H9 (cell line): Measurements from ENCODE around the gene RNU7-1. TPM values are rescaled to one million over a fixed set of nuclear protein-coding genes. Genes with fewer than 3 reads are reported as not detected.
A peak's percentile ranks its signal among the peaks of the same experiment; 100 is the strongest.

ENCODE experiments used
- DNase-seq: peaks from one replicate; pipeline ENCODE4 v3.0.0-alpha.2; 2017
- H2AFZ ChIP-seq: one replicate; pipeline ENCODE4 v1.6.1; 2013; ENCODE audit warnings: mild to moderate bottlenecking, low read length, control low read depth, moderate library complexity
- H2AK5ac ChIP-seq: 2 replicates; pipeline ENCODE4 v1.6.1; 2013; ENCODE audit warnings: low read length, control low read depth, mixed read lengths; ENCODE audit not compliant: insufficient read length
- H2BK120ac ChIP-seq: one replicate; pipeline ENCODE4 v1.6.1; 2013; ENCODE audit warnings: low read depth, mild to moderate bottlenecking, low read length, control low read depth, inconsistent platforms; ENCODE audit not compliant: poor library complexity, severe bottlenecking
- H2BK12ac ChIP-seq: 2 replicates; pipeline ENCODE4 v1.6.1; 2013; ENCODE audit warnings: low read length, control low read depth, mixed read lengths, low read depth; ENCODE audit not compliant: insufficient read length
- H2BK15ac ChIP-seq: 2 replicates; pipeline ENCODE4 v1.6.1; 2013; ENCODE audit warnings: low read depth, low read length, control low read depth
- H2BK20ac ChIP-seq: one replicate; pipeline ENCODE4 v1.6.1; 2013; ENCODE audit warnings: low read depth, mild to moderate bottlenecking, low read length, control low read depth, inconsistent platforms; ENCODE audit not compliant: poor library complexity, severe bottlenecking
- H2BK5ac ChIP-seq: 2 replicates; pipeline ENCODE4 v1.6.1; 2013; ENCODE audit warnings: low read length, control low read depth, mixed read lengths; ENCODE audit not compliant: insufficient read length
- H3K14ac ChIP-seq: 2 replicates; pipeline ENCODE4 v1.6.1; 2013; ENCODE audit warnings: low read length, control low read depth; ENCODE audit not compliant: insufficient read depth
- H3K18ac ChIP-seq: 2 replicates; pipeline ENCODE4 v1.6.1; 2013; ENCODE audit warnings: low read depth, mild to moderate bottlenecking, mixed read lengths, low read length, control low read depth; ENCODE audit not compliant: insufficient read length
- H3K23ac ChIP-seq: 2 replicates; pipeline ENCODE4 v1.6.1; 2013; ENCODE audit warnings: low read length, control low read depth, mixed read lengths, low read depth; ENCODE audit not compliant: insufficient read length
- H3K23me2 ChIP-seq: 2 replicates; pipeline ENCODE4 v1.6.1; 2013; ENCODE audit warnings: low read depth, mild to moderate bottlenecking, mixed read lengths, low read length, control low read depth; ENCODE audit not compliant: insufficient read length, poor library complexity, severe bottlenecking
- H3K27ac ChIP-seq: 2 replicates; pipeline ENCODE4 v1.5.1; 2013; ENCODE audit warnings: low read length, control low read depth, mixed read lengths, low read depth; ENCODE audit not compliant: insufficient read length
- H3K27me3 ChIP-seq: 2 replicates; pipeline ENCODE4 v1.6.1; 2013; ENCODE audit warnings: low read length, control low read depth, inconsistent platforms; ENCODE audit not compliant: insufficient read depth
- H3K4ac ChIP-seq: 2 replicates; pipeline ENCODE4 v1.6.1; 2013; ENCODE audit warnings: low read depth, mild to moderate bottlenecking, control low read depth, inconsistent platforms, low read length, moderate library complexity
- H3K4me1 ChIP-seq: 2 replicates; pipeline ENCODE4 v1.6.1; 2013; ENCODE audit warnings: low read length, control low read depth, inconsistent platforms; ENCODE audit not compliant: insufficient read depth
- H3K4me2 ChIP-seq: 2 replicates; pipeline ENCODE4 v1.6.1; 2013; ENCODE audit warnings: low read length, control low read depth, mixed read lengths; ENCODE audit not compliant: insufficient read length, insufficient read depth
- H3K56ac ChIP-seq: 2 replicates; pipeline ENCODE4 v1.6.1; 2013; ENCODE audit warnings: low read depth, mild to moderate bottlenecking, mixed read lengths, low read length, control low read depth; ENCODE audit not compliant: insufficient read length
- H3K79me1 ChIP-seq: 2 replicates; pipeline ENCODE4 v1.6.1; 2013; ENCODE audit warnings: low read depth, mild to moderate bottlenecking, moderate library complexity, low read length, control low read depth, inconsistent platforms; ENCODE audit not compliant: insufficient read depth, poor library complexity, severe bottlenecking
- H3K79me2 ChIP-seq: 2 replicates; pipeline ENCODE4 v1.6.1; 2013; ENCODE audit warnings: low read length, control low read depth, inconsistent platforms; ENCODE audit not compliant: insufficient read depth
- H3K9ac ChIP-seq: 2 replicates; pipeline ENCODE4 v1.6.1; 2013; ENCODE audit warnings: low read length, control low read depth, mixed read lengths; ENCODE audit not compliant: insufficient read length; ENCODE audit errors: extremely low read depth
- H3K9me3 ChIP-seq: one replicate; pipeline ENCODE4 v1.6.1; 2013; ENCODE audit warnings: low read depth, low read length, inconsistent platforms; ENCODE audit not compliant: control insufficient read depth
- H3T11ph ChIP-seq: one replicate; pipeline ENCODE4 v1.6.1; 2013; ENCODE audit warnings: mild to moderate bottlenecking, low read length, control low read depth, inconsistent platforms
- H4K20me1 ChIP-seq: one replicate; pipeline ENCODE4 v1.6.1; 2013; ENCODE audit not compliant: control insufficient read depth, insufficient read length, insufficient read depth
- H4K5ac ChIP-seq: 2 replicates; pipeline ENCODE4 v1.6.1; 2013; ENCODE audit warnings: low read depth, mild to moderate bottlenecking, mixed read lengths, low read length, control low read depth; ENCODE audit not compliant: insufficient read length
- H4K8ac ChIP-seq: replicated peaks from 2 replicates; pipeline ENCODE4 v1.6.1; 2013; ENCODE audit warnings: low read length, control low read depth, mixed read lengths, low read depth; ENCODE audit not compliant: insufficient read length
- H4K91ac ChIP-seq: 2 replicates; pipeline ENCODE4 v1.6.1; 2013; ENCODE audit warnings: low read depth, mild to moderate bottlenecking, moderate library complexity, mixed read lengths, low read length, control low read depth; ENCODE audit not compliant: insufficient read length
- H3K27ac Mint-ChIP-seq, 3 experiments: 2 replicates in 2 of 3; 3 replicates in 1 of 3; pipeline ENCODE4 v1.8.0; 2020 to 2021; ENCODE audit warnings: mixed read lengths in 3 of 3, mild to moderate bottlenecking in 1 of 3, moderate library complexity in 1 of 3
- H3K27me3 Mint-ChIP-seq: 2 replicates; pipeline ENCODE4 v1.8.0; 2021; ENCODE audit warnings: low read depth, mild to moderate bottlenecking, moderate library complexity, mixed read lengths
- H3K36me3 Mint-ChIP-seq, 3 experiments: 2 replicates in 2 of 3; 3 replicates in 1 of 3; pipeline ENCODE4 v1.8.0; 2020 to 2021; ENCODE audit warnings: low read depth in 3 of 3, mixed read lengths in 3 of 3; ENCODE audit not compliant: insufficient read depth in 1 of 3
- H3K4me1 Mint-ChIP-seq, 2 experiments: 2 replicates each; pipeline ENCODE4 v1.8.0; 2020; ENCODE audit warnings: mixed read lengths in 2 of 2
- H3K4me3 Mint-ChIP-seq, 2 experiments: 2 replicates in 1 of 2; 3 replicates in 1 of 2; pipeline ENCODE4 v1.8.0; 2020 to 2021; ENCODE audit warnings: mild to moderate bottlenecking in 2 of 2, mixed read lengths in 2 of 2, moderate library complexity in 1 of 2
- H3K9me3 Mint-ChIP-seq, 2 experiments: 2 replicates in 1 of 2; 3 replicates in 1 of 2; pipeline ENCODE4 v1.8.0; 2020; ENCODE audit warnings: mild to moderate bottlenecking in 2 of 2, mixed read lengths in 2 of 2, moderate library complexity in 1 of 2
- WGBS: extraction: QIAGEN DNeasy Blood & Tissue Kit; methylation state at CpG from one replicate; pipeline ENCODE4 v1.1.7; 2013; ENCODE audit warnings: missing lambda C conversion rate, low lambda C conversion rate, mixed read lengths; ENCODE audit not compliant: insufficient read length; ENCODE audit errors: extremely low coverage; 5-methylcytosine and 5-hydroxymethylcytosine counted together
- total RNA-seq: library from RNA; stranded (reverse); gene quantifications from 2 replicates; pipeline ENCODE4 v1.2.1, GENCODE V29; 2021
- TF ChIP-seq, protein P1 (sequence below): fragments of 200-600 bp; sonication (generic); conservative IDR thresholded peaks from 3 replicates; pipeline ENCODE4 v1.8.0; 2021; ENCODE audit warnings: antibody characterized with exemption, mild to moderate bottlenecking

The RNU7-1 gene
- total RNA-seq, 1 experiment from 2014 or later = not detected

DNA sequence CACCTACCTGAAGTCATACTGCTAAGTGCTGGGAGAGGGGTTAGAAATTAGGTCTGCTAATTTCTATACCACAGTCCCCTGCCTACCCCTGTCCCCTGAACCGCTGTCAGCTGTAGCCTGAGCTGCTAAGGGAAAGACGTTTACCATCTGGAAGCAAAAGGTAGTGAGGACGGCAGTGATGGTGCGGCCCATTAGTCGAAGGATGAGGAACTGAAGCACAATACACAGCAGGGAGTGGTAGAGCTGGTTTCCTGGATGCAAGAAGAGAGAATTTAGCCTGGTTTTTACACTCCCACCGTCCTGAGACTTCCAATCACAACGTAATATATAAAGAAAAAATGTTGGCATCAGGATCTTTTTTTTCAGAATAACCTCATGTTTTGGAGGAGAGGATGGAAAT is 38.9 kb downstream of the RNU7-1 start:
- no peaks in the 10 kb centered on the region for H3K27me3 ChIP-seq
- no peak overlapping the region for H3T11ph ChIP-seq
- no peak overlapping the region for H2AK5ac ChIP-seq
- no peak overlapping the region for H2BK5ac ChIP-seq
- H2BK20ac ChIP-seq = no peak overlapping the region
- no peak overlapping the region for H2BK120ac ChIP-seq
- H4K20me1 ChIP-seq = no peaks in the 10 kb centered on the region
- H3K27ac Mint-ChIP-seq = peak overlapping the region in 2 of 3 experiments; percentile 1 to 46; a peak in 2 of 7 replicates
- no peaks in the 10 kb centered on the region for H3K9me3 ChIP-seq
- no peak overlapping the region; a peak in 1 of 5 replicates for H3K4me3 Mint-ChIP-seq
- H3K9me3 Mint-ChIP-seq = no peaks in the 10 kb centered on the region
- H4K91ac ChIP-seq = no peak overlapping the region
- no peak overlapping the region for H3K18ac ChIP-seq
- no peak for DNase-seq
- no peak overlapping the region for H3K9ac ChIP-seq
- no peak overlapping the region for H3K4ac ChIP-seq
- no peak overlapping the region for H2AFZ ChIP-seq
- no peak overlapping the region for H2BK12ac ChIP-seq
- H3K79me1 ChIP-seq = no peaks in the 10 kb centered on the region
- H4K8ac ChIP-seq = no peak overlapping the region
- H2BK15ac ChIP-seq = no peak overlapping the region
- no peak overlapping the region for H3K14ac ChIP-seq
- H3K23me2 ChIP-seq = no peaks in the 10 kb centered on the region
- H3K27me3 Mint-ChIP-seq = no peaks in the 10 kb centered on the region; the same call in 1 of the 2 replicates
- H3K79me2 ChIP-seq = no peaks in the 10 kb centered on the region
- TF ChIP-seq, protein P1, sequence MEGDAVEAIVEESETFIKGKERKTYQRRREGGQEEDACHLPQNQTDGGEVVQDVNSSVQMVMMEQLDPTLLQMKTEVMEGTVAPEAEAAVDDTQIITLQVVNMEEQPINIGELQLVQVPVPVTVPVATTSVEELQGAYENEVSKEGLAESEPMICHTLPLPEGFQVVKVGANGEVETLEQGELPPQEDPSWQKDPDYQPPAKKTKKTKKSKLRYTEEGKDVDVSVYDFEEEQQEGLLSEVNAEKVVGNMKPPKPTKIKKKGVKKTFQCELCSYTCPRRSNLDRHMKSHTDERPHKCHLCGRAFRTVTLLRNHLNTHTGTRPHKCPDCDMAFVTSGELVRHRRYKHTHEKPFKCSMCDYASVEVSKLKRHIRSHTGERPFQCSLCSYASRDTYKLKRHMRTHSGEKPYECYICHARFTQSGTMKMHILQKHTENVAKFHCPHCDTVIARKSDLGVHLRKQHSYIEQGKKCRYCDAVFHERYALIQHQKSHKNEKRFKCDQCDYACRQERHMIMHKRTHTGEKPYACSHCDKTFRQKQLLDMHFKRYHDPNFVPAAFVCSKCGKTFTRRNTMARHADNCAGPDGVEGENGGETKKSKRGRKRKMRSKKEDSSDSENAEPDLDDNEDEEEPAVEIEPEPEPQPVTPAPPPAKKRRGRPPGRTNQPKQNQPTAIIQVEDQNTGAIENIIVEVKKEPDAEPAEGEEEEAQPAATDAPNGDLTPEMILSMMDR = no peak
- H3K4me2 ChIP-seq = no peak overlapping the region
- H3K36me3 Mint-ChIP-seq = peaks cover 6 to 50% (median 45%) of the 10 kb centered on the region in 3 experiments; a peak in 6 of 7 replicates
- no peaks in the 10 kb centered on the region; the same call in 1 of the 2 replicates for H3K4me1 ChIP-seq
- WGBS = no CpG with 5 or more reads among the region's 7 CpGs
- H3K23ac ChIP-seq = no peak overlapping the region
- no peak overlapping the region for H3K56ac ChIP-seq
- peaks cover 3 to 10% of the 10 kb centered on the region in 2 experiments for H3K4me1 Mint-ChIP-seq
- H3K27ac ChIP-seq = no peak overlapping the region
- H4K5ac ChIP-seq = no peak overlapping the region
